Measurements from ENCODE around the gene MIPEP.
"Not testable (repeated sequence)": the region's sequence is repeated elsewhere in the genome, so short reads cannot be mapped to it uniquely, and the experiment has no call there.

The MIPEP gene

GRCh38 chr13:23776698-23777574 is 112.3 kb downstream of the MIPEP start:
- DNase-seq (ENCODE audit: low spot score), result no peak

DNA sequence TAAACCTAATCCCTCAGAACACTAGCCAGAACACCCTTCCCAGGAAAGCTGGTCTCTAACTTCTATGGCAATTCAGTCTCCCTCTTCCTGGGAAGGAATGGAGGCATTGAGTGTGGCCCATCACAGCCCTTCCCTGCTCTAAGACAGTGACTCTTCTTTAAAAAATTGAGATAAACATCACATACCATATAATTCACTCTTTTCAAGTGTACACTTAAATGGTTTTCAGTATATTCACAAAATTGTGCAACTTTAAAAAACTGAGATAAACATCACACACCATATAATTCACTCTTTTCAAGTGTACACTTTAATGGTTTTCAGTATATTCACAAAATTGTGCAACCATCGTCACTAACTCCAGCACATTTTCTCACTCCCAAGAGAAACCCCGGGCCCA is 116.5 kb downstream of the MIPEP start:
- DNase-seq (ENCODE audit: low spot score), result no peak

DNA sequence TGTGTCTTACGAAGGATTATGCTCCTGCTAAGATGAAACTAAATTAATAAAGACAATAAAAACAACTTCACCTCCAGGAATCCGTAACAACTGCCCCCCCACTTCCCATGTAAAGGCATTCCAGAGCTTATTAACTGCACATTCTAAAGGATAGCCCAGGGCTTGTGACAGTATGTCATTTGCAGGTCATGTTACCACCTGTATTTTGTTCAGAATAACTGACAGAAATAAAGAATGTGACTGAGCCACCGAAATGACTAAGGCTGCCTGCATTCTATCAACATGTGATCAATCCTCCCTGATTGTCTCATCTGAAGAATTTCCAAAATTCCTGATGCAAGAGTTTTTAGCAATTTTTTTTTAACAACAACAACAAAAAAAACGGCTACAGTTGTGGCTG is 117.2 kb downstream of the MIPEP start:
- DNase-seq (ENCODE audit: low spot score), result no peak

- no peak for DNase-seq (ENCODE audit: low spot score)
Measured at GRCh38 chr13:23771552-23771951, 117.6 kb downstream of the MIPEP start.

DNA sequence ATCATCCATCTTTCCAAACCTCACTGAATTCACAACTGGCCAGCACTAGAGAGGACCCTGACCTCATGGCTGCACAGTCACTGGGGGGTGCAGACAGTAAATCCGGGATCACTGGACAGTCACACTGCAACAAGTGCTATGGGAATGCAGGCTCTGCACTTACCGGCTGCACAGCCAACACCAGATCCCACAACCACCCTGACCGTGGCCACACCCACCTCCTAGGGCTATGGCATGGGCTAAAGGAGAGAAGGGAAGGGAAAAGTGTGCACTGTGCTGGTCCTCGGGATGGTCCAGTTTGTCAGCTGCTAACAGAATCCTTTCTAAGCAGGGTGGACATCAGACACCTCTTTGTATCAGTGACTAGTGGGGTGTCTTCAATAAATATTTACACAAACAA is 118.2 kb downstream of the MIPEP start:
- DNase-seq (ENCODE audit: low spot score), result no peak

DNA sequence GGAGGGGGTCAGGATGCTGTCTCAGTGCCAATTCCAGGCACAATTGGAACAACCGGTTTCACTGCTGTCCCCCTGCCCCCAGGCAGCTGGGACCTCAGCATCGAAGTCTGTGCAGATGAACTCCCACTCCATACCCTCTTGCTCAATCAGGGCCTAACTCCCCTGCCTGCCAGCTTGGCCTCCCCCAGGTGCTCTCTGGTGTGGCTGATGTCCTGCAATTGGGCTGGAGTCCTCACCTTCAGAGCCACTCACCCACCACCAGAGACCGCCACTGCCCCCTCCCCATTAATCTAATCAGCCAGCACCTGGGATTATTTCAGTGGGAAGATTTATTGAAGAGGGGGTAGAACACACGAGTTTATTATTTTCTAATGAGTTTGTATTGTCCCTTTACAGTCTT is 118.8 kb downstream of the MIPEP start:
- no peak for DNase-seq (ENCODE audit: low spot score)

DNA sequence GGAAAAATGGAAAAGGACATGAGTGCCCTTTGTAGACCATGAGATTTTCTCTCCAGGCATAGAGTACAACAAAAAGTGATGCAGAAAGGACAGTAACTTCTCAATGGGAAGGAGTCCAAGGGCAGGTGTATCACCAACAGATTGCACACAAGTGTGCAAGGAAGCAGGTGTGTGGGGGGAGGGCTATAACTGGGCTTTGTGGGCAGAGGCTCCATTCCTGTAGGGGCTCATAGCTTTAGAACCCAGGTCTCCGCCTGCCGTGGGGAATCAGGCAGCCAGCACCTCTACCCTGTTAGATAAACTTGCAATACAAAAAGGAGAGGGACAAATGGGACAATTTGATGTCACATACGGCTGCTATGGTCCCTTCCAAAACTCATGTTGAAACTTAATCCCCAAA is 119.8 kb downstream of the MIPEP start:
- no peak for DNase-seq (ENCODE audit: low spot score)

DNA sequence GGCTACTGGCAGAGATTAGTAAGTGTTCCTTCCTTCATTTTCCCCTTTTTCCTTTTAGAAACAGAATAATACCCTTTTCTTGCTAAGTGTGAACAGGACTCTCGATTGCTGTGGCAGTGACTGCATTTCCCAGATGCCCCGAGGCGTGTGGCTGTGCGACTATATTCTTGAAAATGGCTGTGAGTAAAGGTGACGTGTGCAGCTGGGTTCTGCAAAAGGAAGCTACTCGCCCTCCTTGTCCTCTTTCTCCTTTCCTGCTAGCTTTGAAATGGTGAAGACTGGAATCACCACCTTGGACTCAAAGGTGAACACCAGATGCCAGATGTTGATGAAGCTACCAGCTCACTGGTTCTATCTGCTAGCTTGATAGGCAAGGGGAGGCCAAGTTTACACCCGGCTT is 121.4 kb downstream of the MIPEP start:
- no peak for DNase-seq (ENCODE audit: low spot score)

DNA sequence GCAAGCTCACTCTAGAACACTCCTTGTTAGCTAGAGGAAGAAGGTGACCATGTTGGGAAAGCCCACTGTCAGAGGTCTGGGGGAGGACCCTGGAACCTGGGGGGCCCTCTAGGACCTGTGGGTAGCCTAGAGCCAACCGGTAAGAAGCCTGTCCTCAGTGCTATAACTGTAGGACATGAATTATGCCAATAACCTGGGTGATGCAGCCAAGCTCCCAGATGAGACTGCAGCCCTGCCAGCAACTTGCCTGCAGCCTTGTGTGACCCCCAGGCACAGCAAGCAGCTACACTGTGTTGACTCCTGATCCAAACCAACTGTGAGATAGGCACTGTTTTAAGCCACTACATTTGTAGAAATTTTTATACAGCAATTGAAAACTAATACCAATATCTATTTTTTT is 122.3 kb downstream of the MIPEP start:
- no peak for DNase-seq (ENCODE audit: low spot score)

- no peak for DNase-seq (ENCODE audit: low spot score)
Measured at GRCh38 chr13:23766283-23766682, 122.9 kb downstream of the MIPEP start.

DNA sequence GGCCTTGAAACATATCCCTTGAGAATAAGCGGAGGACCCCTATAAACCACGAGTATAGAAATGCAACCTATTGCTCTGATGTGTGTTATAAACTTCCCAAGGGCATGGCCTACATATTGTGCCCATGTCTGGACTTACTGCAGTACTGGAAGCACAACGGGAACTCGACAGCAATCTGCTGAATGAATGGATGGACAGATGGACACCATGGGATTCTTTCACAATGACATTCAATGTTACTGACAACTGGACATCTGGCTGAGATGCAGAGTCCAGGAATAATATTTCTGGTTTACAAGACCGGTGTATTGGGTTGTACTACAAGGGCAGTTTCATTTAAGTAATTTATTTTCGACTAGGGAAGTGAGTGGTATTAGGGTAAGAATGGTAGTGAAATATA is 123.7 kb downstream of the MIPEP start:
- DNase-seq (ENCODE audit: low spot score), result no peak

GRCh38 chr13:23763318-23763717 is 125.9 kb downstream of the MIPEP start:
- DNase-seq (ENCODE audit: low spot score), result no peak

- DNase-seq (ENCODE audit: low spot score), result not testable (repeated sequence)
Measured at GRCh38 chr13:23761760-23762159, 127.4 kb downstream of the MIPEP start.

- DNase-seq (ENCODE audit: low spot score), result no peak
Measured at GRCh38 chr13:23760000-23760399, 129.2 kb downstream of the MIPEP start.

DNA sequence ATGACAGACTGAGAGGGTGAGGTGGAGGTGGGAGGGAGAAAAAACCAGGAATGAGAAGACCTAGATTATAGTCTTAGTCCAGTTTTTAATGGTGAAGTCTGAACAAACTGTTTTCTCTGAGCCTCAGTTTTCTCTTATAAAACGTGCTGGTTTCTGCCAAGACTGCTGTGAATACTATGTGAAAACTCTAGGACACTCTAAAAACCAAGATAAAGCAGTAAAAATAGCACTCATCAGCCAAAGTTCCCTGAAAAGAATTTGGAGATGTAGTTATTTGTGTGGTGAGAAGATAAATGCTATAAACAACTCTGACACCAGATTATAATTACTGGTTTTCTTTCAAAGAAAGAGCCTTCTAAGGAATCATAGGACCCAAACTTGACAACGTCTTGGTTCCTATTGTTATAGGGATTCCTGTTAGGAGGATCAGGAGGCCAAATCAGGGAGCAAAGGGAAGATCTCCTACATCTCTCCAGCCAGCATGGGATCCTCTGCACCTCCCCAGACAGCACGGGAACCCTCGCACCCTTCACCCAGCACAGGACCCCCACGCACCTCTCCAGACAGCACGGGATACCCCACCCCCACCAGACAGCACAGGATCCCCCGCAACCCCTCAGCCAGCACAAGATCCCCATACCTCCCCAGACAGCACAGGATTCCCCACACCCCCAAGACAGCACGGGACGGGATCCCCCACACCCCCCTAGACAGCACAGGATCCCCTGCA is 130.2 kb downstream of the MIPEP start:
- no peak for DNase-seq (ENCODE audit: low spot score)

- no peak for DNase-seq (ENCODE audit: low spot score)
Measured at GRCh38 chr13:23754997-23755396, 134.2 kb downstream of the MIPEP start.

- DNase-seq (ENCODE audit: low spot score), result no peak
Measured at GRCh38 chr13:23754506-23754905, 134.7 kb downstream of the MIPEP start.

GRCh38 chr13:23753458-23753857 is 135.7 kb downstream of the MIPEP start:
- no peak for DNase-seq (ENCODE audit: low spot score)

DNA sequence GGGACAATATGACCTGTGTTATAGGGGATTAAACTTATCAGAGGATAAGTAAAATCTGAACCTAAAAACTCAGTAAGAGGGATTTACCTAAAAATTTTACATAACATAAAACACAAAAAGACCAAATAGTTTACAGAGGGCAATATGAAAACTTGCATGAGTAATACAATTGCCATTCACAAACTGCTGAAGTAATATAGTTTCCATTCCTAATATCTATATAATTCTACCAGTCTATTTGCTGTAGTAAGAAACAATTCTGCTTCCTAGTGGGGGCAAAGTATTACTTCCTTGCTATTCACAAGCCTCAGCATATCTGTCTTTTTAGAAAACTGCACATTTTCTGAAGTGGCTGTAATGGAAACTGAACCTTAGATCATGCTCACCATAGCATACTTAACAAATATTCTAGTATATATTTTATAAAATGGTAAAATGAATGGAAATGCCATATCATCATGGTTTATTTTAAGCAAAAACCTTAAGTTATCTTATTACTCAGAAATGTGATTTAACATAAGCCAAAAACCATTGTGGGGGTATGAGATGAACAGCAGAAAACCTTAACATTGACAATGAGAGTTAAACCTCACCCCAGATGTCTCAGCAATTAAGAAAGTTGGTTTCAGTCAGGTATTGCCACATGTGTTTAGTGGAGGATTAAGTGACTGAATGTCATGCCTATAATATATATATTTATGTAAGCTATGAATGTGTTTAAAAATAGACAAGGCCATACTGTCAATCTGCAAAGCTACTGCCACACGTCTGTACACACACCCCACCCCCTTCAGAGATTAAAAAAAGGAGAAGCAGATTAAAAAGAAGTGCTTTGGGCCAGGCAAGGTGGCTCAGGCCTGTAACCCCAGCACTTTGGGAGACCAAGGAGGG is 136.8 kb downstream of the MIPEP start:
- DNase-seq (ENCODE audit: low spot score), result peak; percentile 51

- no peak for DNase-seq (ENCODE audit: low spot score)
Measured at GRCh38 chr13:23751195-23751594, 138.0 kb downstream of the MIPEP start.

- DNase-seq (ENCODE audit: low spot score), result no peak
Measured at GRCh38 chr13:23750383-23751121, 138.6 kb downstream of the MIPEP start.
